ENCODE data around the gene JDP2.
"Not testable (repeated sequence)": the region's sequence is repeated elsewhere in the genome, so short reads cannot be mapped to it uniquely, and the experiment has no call there.

Gene JDP2

GRCh38 chr14:75456069-75456996, 28.5 kb downstream of the JDP2 start:
- DNase-seq (ENCODE audit: low read depth in 2 of 2) = no peak

- DNase-seq (ENCODE audit: low read depth in 2 of 2) = no peak
These were observed 29.1 kb downstream of the JDP2 start for GRCh38 chr14:75456997-75457335.

GRCh38 chr14:75457648-75458165, 29.9 kb downstream of the JDP2 start:
- no peak for DNase-seq (ENCODE audit: low read depth in 2 of 2)

- DNase-seq (ENCODE audit: low read depth in 2 of 2) = no peak
These were observed 30.5 kb downstream of the JDP2 start for GRCh38 chr14:75458305-75458704.

- no peak for DNase-seq (ENCODE audit: low read depth in 2 of 2)
These were observed 31.4 kb downstream of the JDP2 start for GRCh38 chr14:75459099-75459741.

GRCh38 chr14:75459791-75460190, 32.0 kb downstream of the JDP2 start:
- no peak for DNase-seq (ENCODE audit: low read depth in 2 of 2)

- DNase-seq (ENCODE audit: low read depth in 2 of 2) = no peak
These were observed 32.6 kb downstream of the JDP2 start for GRCh38 chr14:75460394-75460793.

- no peak for DNase-seq (ENCODE audit: low read depth in 2 of 2)
These were observed 33.5 kb downstream of the JDP2 start for GRCh38 chr14:75461303-75461702.

- no peak for DNase-seq (ENCODE audit: low read depth in 2 of 2)
These were observed 34.0 kb downstream of the JDP2 start for GRCh38 chr14:75461755-75462349.

- DNase-seq (ENCODE audit: low read depth in 2 of 2) = no peak
These were observed 36.8 kb downstream of the JDP2 start for GRCh38 chr14:75464626-75465025.

- DNase-seq (ENCODE audit: low read depth in 2 of 2) = no peak
These were observed 39.9 kb downstream of the JDP2 start for GRCh38 chr14:75467763-75468162.

GRCh38 chr14:75469164-75469563, 41.3 kb downstream of the JDP2 start:
- DNase-seq (ENCODE audit: low read depth in 2 of 2) = no peak

GRCh38 chr14:75469606-75470237, 41.9 kb downstream of the JDP2 start:
- DNase-seq (ENCODE audit: low read depth in 2 of 2) = no peak

GRCh38 chr14:75470238-75470797, 42.5 kb downstream of the JDP2 start:
- DNase-seq (ENCODE audit: low read depth in 2 of 2) = no peak

- no peak for DNase-seq (ENCODE audit: low read depth in 2 of 2)
These were observed 43.2 kb downstream of the JDP2 start for GRCh38 chr14:75471059-75471458.

GRCh38 chr14:75474127-75474526, 46.3 kb downstream of the JDP2 start:
- not testable (repeated sequence) for DNase-seq (ENCODE audit: low read depth in 2 of 2)

- DNase-seq (ENCODE audit: low read depth in 2 of 2) = no peak
These were observed 48.6 kb downstream of the JDP2 start for GRCh38 chr14:75476274-75476995.

GRCh38 chr14:75477881-75478280, 50.1 kb downstream of the JDP2 start:
- no peak for DNase-seq (ENCODE audit: low read depth in 2 of 2)

- DNase-seq (ENCODE audit: low read depth in 2 of 2) = no peak
These were observed 52.2 kb downstream of the JDP2 start for GRCh38 chr14:75479770-75480600.

- DNase-seq (ENCODE audit: low read depth in 2 of 2) = no peak
These were observed 54.5 kb downstream of the JDP2 start for GRCh38 chr14:75482366-75482765.

Measured in activated CD8-positive, alpha-beta memory T cell treated with anti-CD3 and anti-CD28 coated beads for 4 hours (primary cell).